NCI-H1930 (cell line): ENCODE data around the gene DNAAF3.
"Not testable (repeated sequence)": the region's sequence is repeated elsewhere in the genome, so short reads cannot be mapped to it uniquely, and the experiment has no call there.

Source experiments
- DNase-seq, 2 experiments: peaks; one replicate each; lab custom pipeline; 2025; lab: John Stamatoyannopoulos, UW

Gene DNAAF3

GRCh38 chr19:55175117-55175867 is 8.9 kb upstream of the DNAAF3 start:
- peak; percentile 65 to 81 for DNase-seq

DNA sequence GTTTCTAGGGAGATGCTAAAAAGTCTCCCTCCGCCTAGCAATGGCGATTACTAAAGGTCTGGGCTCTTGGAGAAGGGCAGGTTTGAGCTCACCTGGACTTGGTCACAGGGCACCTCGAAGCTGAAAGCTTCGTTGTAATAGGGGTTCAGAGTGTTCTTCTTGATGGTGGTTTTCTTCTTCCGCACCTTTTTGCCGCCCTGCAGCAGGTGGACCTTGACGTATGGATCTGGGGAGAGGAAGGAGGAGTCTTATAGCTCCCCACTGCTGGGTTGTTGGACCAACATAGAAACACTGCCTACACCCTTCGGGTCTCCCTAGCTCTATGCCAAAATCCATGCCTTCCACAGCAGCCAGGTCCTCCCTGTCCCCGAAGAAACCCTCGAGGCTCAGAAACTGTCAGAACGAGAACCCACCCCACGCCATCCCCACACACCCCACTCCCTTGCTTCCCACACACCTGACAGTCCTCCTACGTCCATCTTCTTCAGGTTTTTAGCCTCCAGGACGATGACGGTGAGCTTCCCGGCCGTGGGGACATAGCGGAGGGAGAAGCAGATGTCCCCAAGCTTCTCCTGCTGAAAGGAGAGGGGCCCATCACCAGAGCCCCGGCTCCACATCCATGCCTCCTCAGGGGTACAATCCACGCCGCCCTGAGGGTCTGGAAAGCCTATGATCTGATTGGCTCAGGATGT is 8.2 kb upstream of the DNAAF3 start:
- DNase-seq = peak in 1 of 2 experiments; percentile 54

DNA sequence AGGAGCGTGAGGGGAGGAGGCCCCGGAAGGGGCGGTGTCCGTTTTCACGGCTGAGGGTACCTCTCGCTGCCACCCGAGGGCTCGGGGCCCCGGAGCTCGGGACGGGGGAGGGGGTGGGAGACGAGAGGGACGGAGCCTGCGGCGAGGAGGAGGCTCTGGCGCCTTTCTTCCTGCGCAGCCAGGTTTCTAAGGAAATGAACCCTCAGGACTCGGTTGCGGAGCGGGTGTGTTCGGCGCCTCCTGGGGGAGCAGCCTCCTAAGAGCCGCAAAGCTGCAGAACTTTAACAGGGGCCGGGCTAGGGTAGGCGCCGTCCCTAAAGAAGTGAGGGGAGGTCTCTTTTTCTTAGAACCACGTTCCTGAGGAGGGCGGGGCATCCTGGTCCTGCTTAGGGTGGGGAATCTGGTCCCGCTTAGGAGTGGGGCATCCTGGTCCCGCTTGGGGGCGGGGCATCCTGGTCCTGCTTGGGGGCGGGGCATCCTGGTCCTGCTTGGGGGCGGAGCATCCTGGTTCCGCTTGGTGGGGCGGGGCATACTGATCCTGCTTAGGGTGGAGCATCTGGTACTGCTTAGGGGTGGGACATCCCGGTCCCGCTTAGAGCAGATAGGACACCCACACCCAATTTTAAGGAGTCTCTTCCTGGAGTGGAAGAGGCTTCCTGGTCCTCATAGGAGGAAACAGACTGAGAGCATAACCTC is 7.4 kb upstream of the DNAAF3 start:
- DNase-seq = peak; percentile 79

- no peak for DNase-seq
Measured at GRCh38 chr19:55173186-55173713, 6.8 kb upstream of the DNAAF3 start.

GRCh38 chr19:55172741-55173140 is 6.3 kb upstream of the DNAAF3 start:
- no peak for DNase-seq

- not testable (repeated sequence) for DNase-seq
Measured at GRCh38 chr19:55172318-55172717, 5.9 kb upstream of the DNAAF3 start.

GRCh38 chr19:55171440-55171839 is 5.0 kb upstream of the DNAAF3 start:
- no peak for DNase-seq

- DNase-seq = no peak
Measured at GRCh38 chr19:55169136-55169535, 2.7 kb upstream of the DNAAF3 start.

GRCh38 chr19:55165952-55166529 is 372 bp downstream of the DNAAF3 start:
- DNase-seq = peak; percentile 91 to 95

DNA sequence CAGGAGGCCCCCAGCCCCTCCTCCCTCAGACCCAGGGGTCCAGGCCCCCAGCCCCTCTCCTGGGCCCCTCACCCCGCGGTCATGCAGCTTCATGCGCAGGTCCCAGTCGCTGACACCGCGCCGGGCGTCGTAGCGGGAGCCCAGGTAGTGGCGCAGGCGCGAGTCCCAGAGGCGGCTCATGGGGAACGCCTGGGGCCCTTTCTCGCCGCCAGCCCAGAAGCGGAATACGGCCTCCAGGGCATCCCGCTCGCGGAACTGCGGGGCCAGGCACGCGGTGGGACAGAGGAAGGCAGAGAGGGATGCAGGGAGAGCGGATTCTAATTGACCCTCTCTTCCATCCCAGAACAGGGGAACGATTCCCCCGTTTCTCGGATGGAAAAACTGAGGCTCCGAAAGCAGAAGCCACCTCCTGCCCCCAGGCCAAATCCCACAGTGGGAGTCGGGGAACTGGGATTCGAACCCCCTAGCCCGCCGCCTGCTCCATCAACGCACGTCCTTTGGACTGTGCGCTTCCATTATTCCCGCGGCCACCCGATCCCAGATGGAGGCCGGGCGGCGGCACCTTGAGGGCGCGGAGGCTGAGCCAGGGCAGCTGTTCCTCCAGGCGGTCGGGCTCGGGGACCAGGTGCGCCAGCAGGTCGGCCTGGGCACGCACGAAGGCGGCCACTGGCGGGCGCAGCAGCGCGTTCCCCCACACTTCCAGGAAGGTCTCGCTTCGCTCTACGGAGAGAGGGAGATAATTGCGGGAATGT is 4.7 kb downstream of the DNAAF3 start:
- no peak for DNase-seq

DNA sequence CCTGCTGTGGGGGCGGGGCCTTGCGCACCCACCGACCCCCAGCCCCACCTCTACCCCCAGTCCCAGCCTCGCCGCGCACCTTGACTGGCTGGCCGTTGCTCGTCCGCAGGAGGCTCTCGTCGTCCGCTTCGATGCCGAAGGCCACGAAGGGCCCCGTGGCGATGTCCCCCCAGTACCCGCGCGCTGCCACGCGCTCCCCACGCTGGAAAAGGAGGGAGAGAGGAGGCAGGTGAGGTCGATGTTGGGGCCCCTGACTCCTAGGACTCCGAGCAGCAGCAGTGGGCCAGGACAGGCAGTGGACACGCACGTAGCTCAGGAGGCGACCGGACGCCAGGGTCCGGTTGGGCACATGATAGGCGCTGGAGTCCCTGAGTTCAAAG is 5.4 kb downstream of the DNAAF3 start:
- no peak for DNase-seq

DNA sequence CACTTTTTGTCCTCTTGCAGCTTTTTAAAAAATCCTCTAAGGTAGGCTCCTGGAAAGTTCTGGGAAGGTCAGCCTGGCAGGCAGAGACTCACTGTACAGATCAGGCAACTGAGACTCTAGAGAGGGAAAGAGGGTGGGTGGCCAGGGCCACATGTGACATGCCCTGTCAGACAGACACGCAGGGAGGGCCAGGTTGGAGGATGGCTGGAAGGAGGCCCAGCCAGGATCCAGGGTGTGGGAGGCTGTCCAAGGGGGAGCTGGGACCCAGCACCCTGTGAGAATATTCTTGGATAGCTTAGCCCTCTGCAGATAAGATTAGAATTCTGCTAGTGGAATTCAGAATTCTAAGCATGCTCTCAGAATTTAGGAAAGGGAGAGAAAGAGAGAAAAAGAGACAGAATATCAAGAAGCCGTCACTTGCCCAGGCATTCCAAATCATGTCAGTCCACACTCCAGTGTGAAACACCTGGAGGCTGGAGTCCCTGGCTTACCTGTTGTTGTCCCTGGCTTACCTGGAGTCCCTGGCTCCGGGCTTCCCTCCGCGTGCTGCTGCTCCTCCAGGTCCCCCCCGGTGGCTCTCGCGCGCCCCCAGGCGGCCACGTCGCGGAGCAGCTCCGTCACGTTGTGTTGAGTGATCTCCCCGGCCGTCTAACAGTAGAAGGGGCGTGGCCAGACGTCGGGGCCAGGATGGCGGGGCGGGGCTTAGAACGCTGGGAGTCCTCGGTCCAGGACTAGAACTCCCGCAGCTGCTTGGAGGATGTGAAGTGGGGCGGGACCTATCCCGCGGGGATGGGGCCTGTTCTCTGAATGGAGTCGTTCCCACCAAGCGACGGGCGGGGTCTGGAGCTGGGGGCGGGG is 6.1 kb downstream of the DNAAF3 start:
- peak; percentile 89 to 93 for DNase-seq

GRCh38 chr19:55158848-55159749 is 7.3 kb downstream of the DNAAF3 start:
- no peak for DNase-seq

DNA sequence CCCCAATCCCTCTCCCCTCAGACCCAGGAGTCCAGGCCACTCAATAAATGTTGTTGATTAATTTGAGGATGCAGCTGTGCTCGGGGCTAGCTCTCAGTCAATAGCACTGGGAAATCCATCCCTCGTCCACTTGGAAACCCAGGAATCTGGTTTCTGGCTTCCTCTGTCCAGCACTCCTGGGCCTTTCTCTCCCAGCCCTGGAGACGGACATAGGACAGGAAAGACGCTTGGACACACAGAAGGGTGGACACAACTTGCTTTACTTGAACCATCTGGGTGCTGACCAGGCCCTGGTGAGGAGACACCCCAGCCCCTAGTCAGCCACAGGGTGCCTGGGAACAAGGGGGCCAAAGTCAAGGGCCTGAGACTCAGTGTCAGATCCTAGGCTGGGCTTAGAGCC is 8.0 kb downstream of the DNAAF3 start:
- no peak for DNase-seq

DNA sequence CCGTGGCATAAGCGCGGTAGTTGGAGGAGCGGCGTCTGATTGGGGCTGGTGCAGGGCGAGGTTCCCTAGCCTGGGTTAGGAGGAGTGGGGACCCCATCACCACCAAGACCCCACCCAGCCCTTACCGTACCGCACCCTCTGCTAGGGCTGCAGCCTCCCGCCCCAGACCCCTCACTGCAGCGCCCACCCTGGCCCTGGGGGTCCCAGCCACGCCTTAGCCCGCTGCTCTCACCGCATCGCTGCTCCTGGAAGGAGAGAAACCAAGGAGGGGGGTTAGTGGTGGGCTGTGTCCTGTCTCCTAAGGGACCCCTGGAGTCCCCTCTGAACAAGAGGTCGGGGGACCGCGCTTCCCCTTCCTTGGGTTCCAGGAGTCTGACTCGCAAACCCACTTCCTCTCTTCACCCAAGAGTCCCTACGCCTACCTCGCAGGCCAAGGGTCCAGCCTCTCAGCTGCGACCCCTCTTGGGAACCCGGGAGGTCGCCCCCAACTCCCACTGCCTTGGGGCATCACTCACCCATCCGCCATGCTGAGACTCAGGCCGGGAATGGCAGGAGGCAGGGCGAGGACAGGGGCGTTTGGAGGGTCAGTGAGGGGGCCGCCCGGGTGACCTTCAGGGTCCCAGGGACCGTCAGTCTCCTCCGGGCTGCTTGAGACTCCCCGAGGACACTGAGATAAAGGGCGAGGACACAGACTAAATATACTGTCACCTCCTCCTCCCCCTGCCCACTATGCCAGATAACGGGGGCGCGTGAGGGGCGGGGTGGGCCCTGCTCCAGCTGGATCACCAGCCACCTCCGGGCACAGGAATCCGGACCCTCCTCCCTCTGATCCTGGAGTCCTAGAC is 9.1 kb downstream of the DNAAF3 start, which contains the start of gene TNNI3:
Gene TNNI3 (minus strand): TSS at position 669 of the 845 bp plus-strand sequence. CDS start 143 bp downstream, at position 526.
- DNase-seq = no peak

DNA sequence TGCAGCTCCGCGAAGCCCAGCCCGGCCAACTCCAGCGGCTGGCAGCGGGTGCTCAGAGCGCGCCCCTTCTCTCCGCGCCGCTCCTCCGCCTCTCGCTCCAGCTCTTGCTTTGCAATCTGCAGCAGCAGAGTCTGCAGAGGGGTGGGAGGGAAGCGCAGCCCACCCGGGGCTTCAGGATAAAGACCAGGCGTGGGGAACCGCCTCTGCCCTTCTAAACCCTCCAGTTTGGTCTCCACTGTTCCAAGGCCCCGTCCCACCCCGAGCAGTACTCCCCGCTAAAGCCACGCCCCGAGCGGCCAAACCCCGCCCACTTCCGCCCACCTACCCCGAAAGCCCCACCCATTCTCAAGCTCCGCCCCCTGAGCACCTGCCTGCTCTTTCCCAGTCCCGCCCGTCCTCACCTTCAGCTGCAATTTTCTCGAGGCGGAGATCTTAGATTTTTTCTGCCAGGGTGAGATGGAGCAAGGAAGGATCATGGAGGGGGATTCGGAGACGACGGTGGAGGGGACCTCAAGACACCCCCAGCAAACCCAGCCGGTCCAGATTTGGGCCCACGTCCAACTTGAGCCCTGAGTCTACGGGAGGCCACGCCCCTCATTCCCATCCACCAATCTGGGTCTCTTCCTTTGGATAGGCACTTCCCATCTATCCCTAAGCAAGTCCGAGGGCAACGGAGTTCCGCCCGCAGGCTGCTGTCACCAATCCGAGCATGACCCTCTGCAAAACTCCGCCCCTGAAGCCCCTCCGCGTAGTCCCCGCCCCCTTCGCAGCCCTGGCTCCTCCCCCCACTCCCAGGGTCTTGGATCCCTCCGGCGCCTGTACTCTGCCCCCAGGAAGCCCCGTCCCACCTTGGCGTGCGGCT is 10.0 kb downstream of the DNAAF3 start:
- DNase-seq = peak; percentile 67 to 71

DNA sequence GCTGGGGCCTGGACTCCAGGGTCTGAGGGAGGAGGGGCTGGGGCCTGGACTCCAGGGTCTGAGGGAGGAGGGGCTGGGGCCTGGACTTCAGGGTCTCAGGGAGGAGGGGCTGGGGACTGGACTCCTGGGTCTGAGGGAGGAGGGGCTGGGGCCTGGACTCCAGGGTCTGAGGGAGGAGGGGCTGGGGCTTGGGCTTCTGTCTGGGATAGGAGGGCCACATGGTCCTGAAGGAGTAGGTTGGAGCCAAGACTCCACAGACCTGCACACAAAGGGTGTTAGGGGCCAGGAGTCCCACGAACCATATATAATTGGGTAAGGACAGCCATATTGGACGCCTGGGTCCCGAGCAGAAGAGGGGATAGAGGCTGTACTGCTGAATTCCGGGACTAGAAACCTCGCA is 10.6 kb downstream of the DNAAF3 start:
- not testable (repeated sequence) for DNase-seq
